Nephron (organoid): Measurements from ENCODE around the gene ITSN2.
A peak's percentile ranks its signal among the peaks of the same experiment; 100 is the strongest.

Experiments
- H3K27ac Mint-ChIP-seq, 3 experiments: 2 replicates each; pipeline ENCODE4 v1.8.0; 2020; ENCODE audit warnings: mixed read lengths in 3 of 3, mild to moderate bottlenecking in 2 of 3, moderate library complexity in 1 of 3
- H3K27me3 Mint-ChIP-seq: 2 replicates; pipeline ENCODE4 v1.8.0; 2021; ENCODE audit warnings: low read depth, mild to moderate bottlenecking, moderate library complexity, mixed read lengths
- H3K36me3 Mint-ChIP-seq: 2 replicates; pipeline ENCODE4 v1.8.0; 2020; ENCODE audit warnings: low read depth, mixed read lengths
- H3K4me1 Mint-ChIP-seq: 2 replicates; pipeline ENCODE4 v1.8.0; 2020; ENCODE audit warnings: mixed read lengths
- H3K4me3 Mint-ChIP-seq, 3 experiments: 2 replicates each; pipeline ENCODE4 v1.8.0; 2020; ENCODE audit warnings: mild to moderate bottlenecking in 3 of 3, mixed read lengths in 3 of 3, moderate library complexity in 2 of 3
- H3K9me3 Mint-ChIP-seq: 2 replicates; pipeline ENCODE4 v1.8.0; 2020; ENCODE audit warnings: mixed read lengths
- CTCF ChIP-seq, 3 experiments: fragments of 200-600 bp; sonication (generic); IDR thresholded peaks; one replicate each; pipeline ENCODE4 v1.5.0; 2021; ENCODE audit warnings: antibody characterized with exemption in 3 of 3; ENCODE audit not compliant: unreplicated experiment in 3 of 3

The ITSN2 gene

GRCh38 chr2:24276349-24276899 is 83.9 kb downstream of the ITSN2 start:
- Mint-ChIP-seq H3K4me1 (no peaks in the 10 kb centered on the region), H3K4me3 (no peak overlapping the region), H3K27ac (peak overlapping the region in 1 of 3 experiments; percentile 45), H3K27me3 (no peaks in the 10 kb centered on the region), H3K9me3 (no peaks in the 10 kb centered on the region), H3K36me3 (peaks cover 21% of the 10 kb centered on the region)
- TF ChIP-seq CTCF (IDR thresholded peaks at IDR 0.05; ENCODE audit: unreplicated experiment in 3 of 3), result no peak

GRCh38 chr2:24274809-24275208 is 85.5 kb downstream of the ITSN2 start:
- no peaks in the 10 kb centered on the region for H3K4me1 Mint-ChIP-seq
- no peak for TF ChIP-seq CTCF (IDR thresholded peaks at IDR 0.05; ENCODE audit: unreplicated experiment in 3 of 3)

GRCh38 chr2:24273598-24273997 is 86.7 kb downstream of the ITSN2 start:
- Mint-ChIP-seq H3K9me3 (no peaks in the 10 kb centered on the region), H3K27ac (no peak overlapping the region), H3K4me3 (no peak overlapping the region), H3K4me1 (peaks cover 7% of the 10 kb centered on the region), H3K36me3 (peaks cover 36% of the 10 kb centered on the region), H3K27me3 (no peaks in the 10 kb centered on the region)
- TF ChIP-seq CTCF (IDR thresholded peaks at IDR 0.05; ENCODE audit: unreplicated experiment in 3 of 3), result no peak

More at GRCh38 chr2:24274809-24275208, 85.5 kb downstream of the ITSN2 start:
- Mint-ChIP-seq H3K9me3 (no peaks in the 10 kb centered on the region), H3K27me3 (no peaks in the 10 kb centered on the region), H3K4me3 (no peak overlapping the region), H3K27ac (no peak overlapping the region), H3K36me3 (peaks cover 29% of the 10 kb centered on the region)

- TF ChIP-seq CTCF (IDR thresholded peaks at IDR 0.05; ENCODE audit: unreplicated experiment in 3 of 3), result no peak
- Mint-ChIP-seq H3K9me3 (no peaks in the 10 kb centered on the region), H3K4me1 (peaks cover 13% of the 10 kb centered on the region), H3K36me3 (peaks cover 41% of the 10 kb centered on the region), H3K27ac (no peak overlapping the region), H3K27me3 (no peaks in the 10 kb centered on the region), H3K4me3 (no peak overlapping the region)
Measured at GRCh38 chr2:24272907-24273306, 87.4 kb downstream of the ITSN2 start.

GRCh38 chr2:24272161-24272802 is 88.1 kb downstream of the ITSN2 start:
- Mint-ChIP-seq H3K4me1 (peaks cover 13% of the 10 kb centered on the region), H3K4me3 (no peak overlapping the region), H3K9me3 (no peaks in the 10 kb centered on the region), H3K27me3 (no peaks in the 10 kb centered on the region), H3K36me3 (peaks cover 41% of the 10 kb centered on the region), H3K27ac (no peak overlapping the region)
- no peak for TF ChIP-seq CTCF (IDR thresholded peaks at IDR 0.05; ENCODE audit: unreplicated experiment in 3 of 3)

- peak overlapping the region in 2 of 3 experiments; percentile 6 to 44 for H3K27ac Mint-ChIP-seq
Measured at GRCh38 chr2:24269265-24269664, 91.1 kb downstream of the ITSN2 start.

More at GRCh38 chr2:24269265-24269664, 91.1 kb downstream of the ITSN2 start:
- Mint-ChIP-seq H3K4me3 (no peak overlapping the region), H3K27me3 (no peaks in the 10 kb centered on the region), H3K36me3 (peaks cover 54% of the 10 kb centered on the region), H3K9me3 (no peaks in the 10 kb centered on the region), H3K4me1 (peaks cover 13% of the 10 kb centered on the region)
- TF ChIP-seq CTCF (IDR thresholded peaks at IDR 0.05; ENCODE audit: unreplicated experiment in 3 of 3), result no peak
